NT2/D1 (cell line): ENCODE measurements around the gene FBXO47.

Source experiments
- DNase-seq: peaks from one replicate; pipeline ENCODE4 v3.0.0-alpha.2; 2011; ENCODE audit warnings: low read depth, low spot score
- H3K27me3 ChIP-seq: 2 replicates; pipeline ENCODE4 v1.6.0; 2011; ENCODE audit warnings: mild to moderate bottlenecking; ENCODE audit not compliant: insufficient read length, insufficient read depth
- H3K36me3 ChIP-seq: 2 replicates; pipeline ENCODE4 v1.6.1; 2011; ENCODE audit warnings: mild to moderate bottlenecking, low read length, mixed read lengths; ENCODE audit not compliant: insufficient read depth, insufficient read length
- H3K4me1 ChIP-seq: 2 replicates; pipeline ENCODE4 v1.5.1; 2011; ENCODE audit not compliant: insufficient read depth, insufficient read length
- H3K4me3 ChIP-seq: 2 replicates; pipeline ENCODE4 v1.5.1; 2011; ENCODE audit warnings: low read depth; ENCODE audit not compliant: insufficient read length
- H3K9ac ChIP-seq: 2 replicates; pipeline ENCODE4 v1.6.0; 2011; ENCODE audit warnings: low read depth; ENCODE audit not compliant: insufficient read length
- H3K9me3 ChIP-seq: 2 replicates; pipeline ENCODE4 v1.5.1; 2011; ENCODE audit warnings: mild to moderate bottlenecking, low read length; ENCODE audit not compliant: insufficient read depth
- SUZ12 ChIP-seq: IDR thresholded peaks from 2 replicates; pipeline ENCODE4 v1.6.1; 2011; ENCODE audit not compliant: insufficient read length, insufficient read depth; ENCODE audit errors: extremely low read depth
- YY1 ChIP-seq: IDR thresholded peaks from 2 replicates; pipeline ENCODE4 v1.6.1; 2011; ENCODE audit not compliant: insufficient read length, insufficient read depth
- ZNF274 ChIP-seq: IDR thresholded peaks from 2 replicates; pipeline ENCODE4 v1.6.1; 2011; ENCODE audit warnings: mild to moderate bottlenecking, low read depth, low read length

FBXO47 gene

GRCh38 chr17:38897671-38898290 is 69.4 kb downstream of the FBXO47 start:
- Histone ChIP-seq H3K9me3 (no peaks in the 10 kb centered on the region), H3K27me3 (no peaks in the 10 kb centered on the region), H3K36me3 (peaks cover 77% of the 10 kb centered on the region), H3K9ac (peak overlapping the region; percentile 6), H3K4me1 (peaks cover 44% of the 10 kb centered on the region), H3K4me3 (no peak overlapping the region)
- no peak for DNase-seq
- no peak for TF ChIP-seq SUZ12
- no peak for TF ChIP-seq YY1
- TF ChIP-seq ZNF274 = no peak

GRCh38 chr17:38897176-38897575 is 70.0 kb downstream of the FBXO47 start:
- H3K9me3 ChIP-seq = no peaks in the 10 kb centered on the region
- H3K27me3 ChIP-seq = no peaks in the 10 kb centered on the region
- peaks cover 45% of the 10 kb centered on the region for H3K4me1 ChIP-seq
- H3K36me3 ChIP-seq = peaks cover 80% of the 10 kb centered on the region
- H3K4me3 ChIP-seq = no peak overlapping the region
- no peak for DNase-seq
- TF ChIP-seq SUZ12 (no peak), YY1 (no peak), ZNF274 (no peak)
- no peak overlapping the region for H3K9ac ChIP-seq

DNA sequence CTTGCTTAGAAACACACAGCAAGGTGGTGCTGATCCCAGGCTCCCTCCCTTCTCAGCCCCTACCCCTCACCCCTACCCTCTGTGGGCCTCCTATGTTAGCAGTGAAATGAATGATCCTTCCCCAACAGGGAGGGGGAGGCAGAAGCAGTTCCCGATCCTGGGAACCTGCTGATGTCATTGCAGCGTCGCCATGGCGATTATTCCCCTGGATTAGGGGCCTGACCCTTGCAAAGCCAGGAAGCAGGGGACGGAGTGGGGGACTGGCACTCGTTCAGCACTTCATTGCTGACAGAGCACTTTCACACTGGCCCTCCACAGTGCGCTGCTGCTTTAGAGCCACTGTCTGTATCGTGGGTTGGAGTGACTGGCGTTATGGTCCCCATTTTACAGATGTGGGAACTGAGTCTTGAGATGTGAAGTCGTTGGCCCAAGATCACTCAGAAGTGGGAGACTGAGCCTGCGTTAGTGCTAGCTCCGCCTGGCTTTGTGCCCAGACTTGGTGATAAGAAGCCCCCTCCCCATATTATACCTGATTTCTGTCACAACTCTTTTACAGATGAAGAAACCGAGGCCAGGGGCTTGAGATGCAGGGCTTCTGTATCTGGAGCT is 70.8 kb downstream of the FBXO47 start:
- H3K27me3 ChIP-seq = no peaks in the 10 kb centered on the region
- no peaks in the 10 kb centered on the region for H3K9me3 ChIP-seq
- H3K4me3 ChIP-seq = no peak overlapping the region
- no peak for TF ChIP-seq YY1
- no peak for TF ChIP-seq SUZ12
- TF ChIP-seq ZNF274 = no peak
- no peak for DNase-seq
- H3K36me3 ChIP-seq = peaks cover 80% of the 10 kb centered on the region
- no peak overlapping the region for H3K9ac ChIP-seq
- peaks cover 45% of the 10 kb centered on the region for H3K4me1 ChIP-seq

- Histone ChIP-seq H3K4me3 (no peak overlapping the region), H3K9me3 (no peaks in the 10 kb centered on the region), H3K36me3 (peaks cover 94% of the 10 kb centered on the region), H3K9ac (no peak overlapping the region), H3K4me1 (peaks cover 43% of the 10 kb centered on the region), H3K27me3 (no peaks in the 10 kb centered on the region)
- DNase-seq = no peak
- no peak for TF ChIP-seq YY1
- no peak for TF ChIP-seq ZNF274
- no peak for TF ChIP-seq SUZ12
Observed at GRCh38 chr17:38894276-38894675, 72.9 kb downstream of the FBXO47 start.

DNA sequence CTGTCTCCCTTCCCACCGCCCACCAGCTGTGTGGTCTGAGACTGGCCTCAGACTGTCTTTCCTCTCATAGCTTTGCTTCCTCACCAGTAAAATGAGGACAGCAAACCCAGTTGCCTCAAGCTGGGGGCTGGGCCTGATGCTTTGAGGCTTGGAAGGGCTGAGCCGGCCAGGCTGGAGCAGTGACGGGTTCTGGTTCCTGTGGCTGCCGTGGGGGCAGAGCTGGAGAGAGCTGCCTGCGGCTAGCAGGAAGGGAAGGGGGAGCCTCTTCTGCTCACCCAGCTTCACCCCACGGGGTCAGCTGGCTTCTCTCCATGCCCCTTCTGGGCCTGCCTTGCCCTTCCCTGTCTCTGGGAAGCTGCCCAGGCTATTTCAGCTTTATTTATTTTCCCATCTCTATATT is 73.6 kb downstream of the FBXO47 start:
- Histone ChIP-seq H3K9ac (no peak overlapping the region), H3K9me3 (no peaks in the 10 kb centered on the region), H3K27me3 (no peaks in the 10 kb centered on the region), H3K4me3 (no peak overlapping the region), H3K4me1 (peaks cover 36% of the 10 kb centered on the region), H3K36me3 (peaks cover 94% of the 10 kb centered on the region)
- DNase-seq = no peak
- TF ChIP-seq SUZ12 (no peak), YY1 (no peak), ZNF274 (no peak)

GRCh38 chr17:38893113-38893512 is 74.1 kb downstream of the FBXO47 start:
- H3K4me3 ChIP-seq = no peak overlapping the region

GRCh38 chr17:38892620-38893019 is 74.6 kb downstream of the FBXO47 start:
- H3K4me3 ChIP-seq = no peak overlapping the region
- no peaks in the 10 kb centered on the region for H3K27me3 ChIP-seq
- peaks cover 94% of the 10 kb centered on the region for H3K36me3 ChIP-seq
- H3K4me1 ChIP-seq = peaks cover 30% of the 10 kb centered on the region
- no peak for DNase-seq
- H3K9me3 ChIP-seq = no peaks in the 10 kb centered on the region
- no peak overlapping the region for H3K9ac ChIP-seq
- TF ChIP-seq YY1 = no peak

More at GRCh38 chr17:38893113-38893512, 74.1 kb downstream of the FBXO47 start:
- DNase-seq = no peak
- TF ChIP-seq YY1 (no peak), ZNF274 (no peak), SUZ12 (no peak)
- Histone ChIP-seq H3K36me3 (peaks cover 94% of the 10 kb centered on the region), H3K4me1 (peaks cover 31% of the 10 kb centered on the region), H3K9me3 (no peaks in the 10 kb centered on the region), H3K27me3 (no peaks in the 10 kb centered on the region), H3K9ac (no peak overlapping the region)
